K562 (cell line): ENCODE data around the gene RAB3D. TPM values are rescaled to one million over a fixed set of nuclear protein-coding genes. Genes with fewer than 3 reads are reported as not detected.
A peak's percentile ranks its signal among the peaks of the same experiment; 100 is the strongest.

Experiments
- HSF4 ChIP-seq: fragments of 250-450 bp; sonication (Bioruptor Pico); IDR thresholded peaks from 2 replicates; pipeline ENCODE4 v2.1.2; 2022; ENCODE audit warnings: mild to moderate bottlenecking, moderate library complexity, borderline replicate concordance
- JUN ChIP-seq, 2 experiments: sonication (generic) in 1 of 2; formaldehyde crosslinking in 1 of 2; IDR thresholded peaks; 2 replicates each; pipeline versions ENCODE4 v1.6.1 to v1.8.0; 2012 to 2022; ENCODE audit warnings: borderline replicate concordance in 2 of 2, mild to moderate bottlenecking in 2 of 2, improper control_type of control experiment in 1 of 2, low read depth in 1 of 2, low read length in 1 of 2, missing genetic modification reagents in 1 of 2
- MYNN ChIP-seq, 2 experiments: sonication (generic); formaldehyde crosslinking in 1 of 2; IDR thresholded peaks; 2 replicates each; pipeline versions ENCODE4 v1.5.0 to v1.6.1; 2016 to 2020; ENCODE audit warnings: antibody characterized with exemption in 1 of 2, missing genetic modification reagents in 1 of 2
- POLR2AphosphoS5 ChIP-seq: IDR thresholded peaks from 2 replicates; pipeline ENCODE4 v1.6.1; 2011; ENCODE audit warnings: mild to moderate bottlenecking, low read depth, low read length, moderate library complexity; ENCODE audit not compliant: control insufficient read depth, insufficient read depth
- PURB ChIP-seq: sonication (generic); formaldehyde crosslinking; IDR thresholded peaks from 2 replicates; pipeline ENCODE4 v1.9.0; 2021; ENCODE audit warnings: low read depth, mild to moderate bottlenecking, missing genetic modification reagents
- SMARCE1 ChIP-seq: fragments of 450-650 bp; IDR thresholded peaks from 2 replicates; pipeline ENCODE4 v1.7.1; 2016; ENCODE audit warnings: mild to moderate bottlenecking
- ZBTB1 ChIP-seq: sonication (generic); formaldehyde crosslinking; IDR thresholded peaks from 2 replicates; pipeline ENCODE4 v1.8.1; 2023; ENCODE audit warnings: missing genetic modification reagents, low read depth, mild to moderate bottlenecking, borderline replicate concordance
- polyA plus RNA-seq, 8 experiments: library from polyadenylated mRNA; depleted of rRNA in 4 of 8; stranded (reverse) in 5 of 8; unstranded in 3 of 8; fragments of >200 nt; fragmentation: Nextera tagmentation in 2 of 8; fragmentation: Illumina TruSeq in 1 of 8; extraction: Ambion mirVana in 2 of 8; extraction: Trizol in 1 of 8; gene quantifications; 2 replicates each; pipeline versions ENCODE4 v1.2.1 to v1.2.3, GENCODE V29; 2011 to 2014; ENCODE audit warnings: inconsistent platforms in 1 of 8, missing spikeins in 1 of 8
- total RNA-seq, 7 experiments: library from RNA; depleted of rRNA in 6 of 7; stranded (reverse); fragments of >200 nt in 6 of 7; fragmentation: Illumina TruSeq in 2 of 7; extraction: Trizol in 2 of 7; gene quantifications; 2 replicates each; pipeline versions ENCODE4 v1.2.1 to v1.2.3, GENCODE V29; 2011 to 2021; ENCODE audit warnings: low replicate concordance in 1 of 7
- TF ChIP-seq, protein P1 (sequence below), 3 experiments: fragments of 200-800 bp in 1 of 3; fragments of 250-450 bp in 1 of 3; fragments of 450-650 bp in 1 of 3; sonication (Bioruptor Pico) in 1 of 3; sonication (Bioruptor generic) in 1 of 3; formaldehyde crosslinking in 1 of 3; IDR thresholded peaks; 2 replicates each; pipeline versions ENCODE4 v1.6.1 to v1.8.0; 2016 to 2022; ENCODE audit warnings: mild to moderate bottlenecking in 2 of 3, missing genetic modification characterization in 2 of 3, missing compliant biosample characterization in 1 of 3, moderate library complexity in 1 of 3
- TF ChIP-seq, protein P2 (sequence below), 2 experiments: fragments of 450-650 bp; IDR thresholded peaks; 2 replicates each; pipeline ENCODE4 v1.6.1; 2018; ENCODE audit warnings: mild to moderate bottlenecking in 2 of 2, low read depth in 1 of 2; ENCODE audit not compliant: partially characterized antibody in 2 of 2
- TF ChIP-seq, protein P3 (sequence below): IDR thresholded peaks from 2 replicates; pipeline ENCODE4 v1.6.1; 2011; ENCODE audit not compliant: insufficient read length; ENCODE audit errors: extremely low read depth
- TF ChIP-seq, protein P4 (sequence below): sonication (generic); formaldehyde crosslinking; IDR thresholded peaks from 2 replicates; pipeline ENCODE4 v1.5.0; 2020; ENCODE audit warnings: missing genetic modification reagents
- TF ChIP-seq, protein P5 (sequence below): fragments of 200-800 bp; sonication (Bioruptor generic); IDR thresholded peaks from 2 replicates; pipeline ENCODE4 v1.6.1; 2017; ENCODE audit warnings: missing genetic modification characterization, missing compliant biosample characterization

The RAB3D gene
- total and polyA plus RNA-seq, 9 of the 15 experiments (the other 6 are each of a cell fraction or from before 2014, with no cell fraction given) = 0.34 to 3.3 (median 1.3) TPM

DNA sequence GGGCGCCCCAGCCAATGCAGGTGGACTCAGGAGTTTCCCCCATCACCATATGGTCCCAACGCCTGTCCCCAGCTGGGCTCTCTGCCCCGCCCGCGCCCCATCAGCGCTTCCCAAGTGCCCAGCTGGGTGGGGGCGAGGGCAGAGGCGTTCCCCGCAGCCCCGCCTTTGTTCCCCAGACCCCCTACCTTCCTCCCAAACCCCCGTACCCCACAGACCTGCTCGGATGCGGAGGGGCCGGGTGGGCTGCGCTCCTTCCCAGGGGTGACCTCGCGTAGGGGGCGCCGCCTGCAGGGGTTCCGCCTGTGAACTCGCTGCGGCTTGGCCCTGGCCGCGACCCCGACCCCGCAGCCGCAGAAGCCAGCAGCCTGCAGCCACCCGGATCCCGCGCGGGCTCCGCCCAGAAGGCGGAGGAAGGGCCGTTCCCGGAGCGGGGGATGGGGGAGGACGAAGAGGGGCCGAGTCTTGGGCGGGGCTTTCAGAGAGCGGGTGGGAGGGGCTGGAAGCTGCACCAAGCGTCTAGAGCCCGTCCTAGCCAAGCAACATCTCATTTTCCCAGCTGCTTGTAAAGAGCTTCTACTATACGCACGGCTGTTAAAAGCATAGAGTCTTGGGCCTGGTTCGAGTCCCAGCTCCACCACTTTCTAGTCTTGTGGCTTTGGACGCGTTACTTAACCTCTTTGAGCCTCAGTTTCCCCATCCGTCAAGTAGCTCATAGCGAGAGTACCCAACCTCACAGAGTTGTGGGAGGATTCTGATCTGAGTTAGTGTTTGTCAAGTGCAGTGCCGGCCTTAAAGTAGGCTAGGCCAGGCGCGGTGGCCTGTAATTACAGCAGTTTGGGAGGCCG lies at the start of gene RAB3D (continued):
- TF ChIP-seq, protein P1, sequence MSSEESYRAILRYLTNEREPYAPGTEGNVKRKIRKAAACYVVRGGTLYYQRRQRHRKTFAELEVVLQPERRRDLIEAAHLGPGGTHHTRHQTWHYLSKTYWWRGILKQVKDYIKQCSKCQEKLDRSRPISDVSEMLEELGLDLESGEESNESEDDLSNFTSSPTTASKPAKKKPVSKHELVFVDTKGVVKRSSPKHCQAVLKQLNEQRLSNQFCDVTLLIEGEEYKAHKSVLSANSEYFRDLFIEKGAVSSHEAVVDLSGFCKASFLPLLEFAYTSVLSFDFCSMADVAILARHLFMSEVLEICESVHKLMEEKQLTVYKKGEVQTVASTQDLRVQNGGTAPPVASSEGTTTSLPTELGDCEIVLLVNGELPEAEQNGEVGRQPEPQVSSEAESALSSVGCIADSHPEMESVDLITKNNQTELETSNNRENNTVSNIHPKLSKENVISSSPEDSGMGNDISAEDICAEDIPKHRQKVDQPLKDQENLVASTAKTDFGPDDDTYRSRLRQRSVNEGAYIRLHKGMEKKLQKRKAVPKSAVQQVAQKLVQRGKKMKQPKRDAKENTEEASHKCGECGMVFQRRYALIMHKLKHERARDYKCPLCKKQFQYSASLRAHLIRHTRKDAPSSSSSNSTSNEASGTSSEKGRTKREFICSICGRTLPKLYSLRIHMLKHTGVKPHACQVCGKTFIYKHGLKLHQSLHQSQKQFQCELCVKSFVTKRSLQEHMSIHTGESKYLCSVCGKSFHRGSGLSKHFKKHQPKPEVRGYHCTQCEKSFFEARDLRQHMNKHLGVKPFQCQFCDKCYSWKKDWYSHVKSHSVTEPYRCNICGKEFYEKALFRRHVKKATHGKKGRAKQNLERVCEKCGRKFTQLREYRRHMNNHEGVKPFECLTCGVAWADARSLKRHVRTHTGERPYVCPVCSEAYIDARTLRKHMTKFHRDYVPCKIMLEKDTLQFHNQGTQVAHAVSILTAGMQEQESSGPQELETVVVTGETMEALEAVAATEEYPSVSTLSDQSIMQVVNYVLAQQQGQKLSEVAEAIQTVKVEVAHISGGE (CRISPR knock-in tag; IDR thresholded peaks at IDR 0.05) = no peak
- TF ChIP-seq, protein P2, sequence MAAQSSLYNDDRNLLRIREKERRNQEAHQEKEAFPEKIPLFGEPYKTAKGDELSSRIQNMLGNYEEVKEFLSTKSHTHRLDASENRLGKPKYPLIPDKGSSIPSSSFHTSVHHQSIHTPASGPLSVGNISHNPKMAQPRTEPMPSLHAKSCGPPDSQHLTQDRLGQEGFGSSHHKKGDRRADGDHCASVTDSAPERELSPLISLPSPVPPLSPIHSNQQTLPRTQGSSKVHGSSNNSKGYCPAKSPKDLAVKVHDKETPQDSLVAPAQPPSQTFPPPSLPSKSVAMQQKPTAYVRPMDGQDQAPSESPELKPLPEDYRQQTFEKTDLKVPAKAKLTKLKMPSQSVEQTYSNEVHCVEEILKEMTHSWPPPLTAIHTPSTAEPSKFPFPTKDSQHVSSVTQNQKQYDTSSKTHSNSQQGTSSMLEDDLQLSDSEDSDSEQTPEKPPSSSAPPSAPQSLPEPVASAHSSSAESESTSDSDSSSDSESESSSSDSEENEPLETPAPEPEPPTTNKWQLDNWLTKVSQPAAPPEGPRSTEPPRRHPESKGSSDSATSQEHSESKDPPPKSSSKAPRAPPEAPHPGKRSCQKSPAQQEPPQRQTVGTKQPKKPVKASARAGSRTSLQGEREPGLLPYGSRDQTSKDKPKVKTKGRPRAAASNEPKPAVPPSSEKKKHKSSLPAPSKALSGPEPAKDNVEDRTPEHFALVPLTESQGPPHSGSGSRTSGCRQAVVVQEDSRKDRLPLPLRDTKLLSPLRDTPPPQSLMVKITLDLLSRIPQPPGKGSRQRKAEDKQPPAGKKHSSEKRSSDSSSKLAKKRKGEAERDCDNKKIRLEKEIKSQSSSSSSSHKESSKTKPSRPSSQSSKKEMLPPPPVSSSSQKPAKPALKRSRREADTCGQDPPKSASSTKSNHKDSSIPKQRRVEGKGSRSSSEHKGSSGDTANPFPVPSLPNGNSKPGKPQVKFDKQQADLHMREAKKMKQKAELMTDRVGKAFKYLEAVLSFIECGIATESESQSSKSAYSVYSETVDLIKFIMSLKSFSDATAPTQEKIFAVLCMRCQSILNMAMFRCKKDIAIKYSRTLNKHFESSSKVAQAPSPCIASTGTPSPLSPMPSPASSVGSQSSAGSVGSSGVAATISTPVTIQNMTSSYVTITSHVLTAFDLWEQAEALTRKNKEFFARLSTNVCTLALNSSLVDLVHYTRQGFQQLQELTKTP (IDR thresholded peaks at IDR 0.05; ENCODE audit: low read depth in 1 of 2, partially characterized antibody in 2 of 2) = no peak
- TF ChIP-seq ZBTB1 (no peak), HSF4 (CRISPR knock-in tag) (no peak), MYNN (IDR thresholded peaks at IDR 0.05) (no peak), MYNN (CRISPR knock-in tag; IDR thresholded peaks at IDR 0.05) (no peak), PURB (no peak), JUN (IDR thresholded peaks at IDR 0.05; ENCODE audit: borderline replicate concordance, low read depth, low read length) (no peak), JUN (CRISPR knock-in tag; IDR thresholded peaks at IDR 0.05; ENCODE audit: borderline replicate concordance) (0 out of 2 replicates have a peak, but pooled peaks have one; percentile 41), SMARCE1 (no peak), POLR2AphosphoS5 (no peak)
- TF ChIP-seq, protein P3, sequence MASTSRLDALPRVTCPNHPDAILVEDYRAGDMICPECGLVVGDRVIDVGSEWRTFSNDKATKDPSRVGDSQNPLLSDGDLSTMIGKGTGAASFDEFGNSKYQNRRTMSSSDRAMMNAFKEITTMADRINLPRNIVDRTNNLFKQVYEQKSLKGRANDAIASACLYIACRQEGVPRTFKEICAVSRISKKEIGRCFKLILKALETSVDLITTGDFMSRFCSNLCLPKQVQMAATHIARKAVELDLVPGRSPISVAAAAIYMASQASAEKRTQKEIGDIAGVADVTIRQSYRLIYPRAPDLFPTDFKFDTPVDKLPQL = no peak
- TF ChIP-seq, protein P4, sequence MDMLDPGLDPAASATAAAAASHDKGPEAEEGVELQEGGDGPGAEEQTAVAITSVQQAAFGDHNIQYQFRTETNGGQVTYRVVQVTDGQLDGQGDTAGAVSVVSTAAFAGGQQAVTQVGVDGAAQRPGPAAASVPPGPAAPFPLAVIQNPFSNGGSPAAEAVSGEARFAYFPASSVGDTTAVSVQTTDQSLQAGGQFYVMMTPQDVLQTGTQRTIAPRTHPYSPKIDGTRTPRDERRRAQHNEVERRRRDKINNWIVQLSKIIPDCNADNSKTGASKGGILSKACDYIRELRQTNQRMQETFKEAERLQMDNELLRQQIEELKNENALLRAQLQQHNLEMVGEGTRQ (CRISPR knock-in tag) = no peak
- TF ChIP-seq, protein P5, sequence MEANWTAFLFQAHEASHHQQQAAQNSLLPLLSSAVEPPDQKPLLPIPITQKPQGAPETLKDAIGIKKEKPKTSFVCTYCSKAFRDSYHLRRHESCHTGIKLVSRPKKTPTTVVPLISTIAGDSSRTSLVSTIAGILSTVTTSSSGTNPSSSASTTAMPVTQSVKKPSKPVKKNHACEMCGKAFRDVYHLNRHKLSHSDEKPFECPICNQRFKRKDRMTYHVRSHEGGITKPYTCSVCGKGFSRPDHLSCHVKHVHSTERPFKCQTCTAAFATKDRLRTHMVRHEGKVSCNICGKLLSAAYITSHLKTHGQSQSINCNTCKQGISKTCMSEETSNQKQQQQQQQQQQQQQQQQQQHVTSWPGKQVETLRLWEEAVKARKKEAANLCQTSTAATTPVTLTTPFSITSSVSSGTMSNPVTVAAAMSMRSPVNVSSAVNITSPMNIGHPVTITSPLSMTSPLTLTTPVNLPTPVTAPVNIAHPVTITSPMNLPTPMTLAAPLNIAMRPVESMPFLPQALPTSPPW (CRISPR knock-in tag) = peak; percentile 75
